ENCODE measurements around the gene PNMA8B.
A peak's percentile ranks its signal among the peaks of the same experiment; 100 is the strongest.

The PNMA8B gene

DNA sequence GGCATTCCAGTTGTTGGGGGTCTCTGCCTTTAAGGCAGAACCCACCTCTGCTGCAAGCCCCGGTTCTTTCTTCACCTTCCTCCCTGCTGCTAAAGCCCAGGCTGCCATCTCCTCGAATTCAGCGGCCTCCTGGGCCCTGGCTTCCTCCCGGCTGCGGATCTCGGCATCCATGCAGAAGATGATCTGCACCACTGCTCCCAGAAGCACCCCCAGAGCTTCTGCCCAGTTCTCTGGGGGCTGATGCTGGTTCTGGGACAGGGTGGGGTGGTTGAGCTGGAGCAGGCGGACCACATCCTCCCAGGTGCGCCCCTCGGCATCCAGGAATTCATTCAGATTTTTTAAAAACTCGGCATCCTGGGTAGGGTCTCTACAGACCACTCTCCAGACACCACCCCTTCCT lies 25.3 kb downstream of the PNMA8B start:
- H3F3A ChIP-seq (ENCODE audit: control insufficient read depth, insufficient read depth): no peaks in the 10 kb centered on the region
- H3K9me2 ChIP-seq (replicated peaks; ENCODE audit: control insufficient read depth, low read length): no peaks in the 10 kb centered on the region
- no peaks in the 10 kb centered on the region for H3K79me2 ChIP-seq (ENCODE audit: control insufficient read depth, low read length)
- H3K27ac ChIP-seq (ENCODE audit: low read depth, low read length): no peak overlapping the region
- H3K27me3 ChIP-seq (ENCODE audit: control insufficient read depth, low read length): peaks cover 21% of the 10 kb centered on the region
- no peak overlapping the region for H3K4me2 ChIP-seq (ENCODE audit: low read length)
- H3K4me3 ChIP-seq (ENCODE audit: low read length): no peak overlapping the region
- no peak for TF ChIP-seq EZH2phosphoT487 (IDR thresholded peaks at IDR 0.05; ENCODE audit: borderline replicate concordance, low read length)
- 0 out of 2 replicates have a peak, but pooled peaks cover 7% of the 10 kb centered on the region for H3K4me1 ChIP-seq (ENCODE audit: control insufficient read depth, low read length)
- H4K20me1 ChIP-seq (ENCODE audit: control insufficient read depth, insufficient read depth, low read depth, low read length): no peaks in the 10 kb centered on the region
- H3K9me3 ChIP-seq (ENCODE audit: control insufficient read depth, insufficient read depth, low read length): no peaks in the 10 kb centered on the region
- no peaks in the 10 kb centered on the region for H3K36me3 ChIP-seq (ENCODE audit: control insufficient read depth, low read length)

DNA sequence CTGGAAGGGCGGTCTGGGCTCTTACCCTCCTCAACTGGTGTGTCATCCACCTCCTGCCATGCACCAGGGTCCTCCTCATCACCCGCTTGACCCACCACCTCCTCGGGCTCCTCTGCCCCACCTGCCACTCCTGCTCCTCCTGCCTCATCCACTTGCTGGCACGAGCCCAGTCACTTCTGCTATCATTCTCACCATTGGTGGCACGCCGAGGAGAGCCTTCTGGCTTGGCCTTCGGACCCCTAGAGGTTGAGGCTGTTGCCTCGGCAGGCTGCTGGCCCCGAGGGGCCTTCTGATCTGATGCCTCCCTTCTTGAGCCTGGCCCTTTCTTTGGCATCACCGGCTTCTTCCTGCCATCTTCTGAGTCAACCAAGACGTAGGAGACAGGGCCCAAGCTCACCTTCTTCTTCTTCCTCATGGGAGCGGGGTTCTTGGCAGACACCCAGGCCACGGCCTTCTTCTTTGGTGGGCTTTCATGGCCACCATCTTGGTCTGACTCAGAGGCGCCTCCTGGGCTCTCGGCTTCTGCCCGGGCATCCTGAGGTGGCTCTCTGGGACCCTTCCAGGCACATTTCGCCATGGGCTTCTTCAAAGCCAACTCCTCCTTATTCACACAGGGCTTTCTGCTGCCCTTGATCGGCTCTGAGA lies 26.0 kb downstream of the PNMA8B start:
- H3K9me3 ChIP-seq (ENCODE audit: control insufficient read depth, insufficient read depth, low read length): no peaks in the 10 kb centered on the region
- TF ChIP-seq CTCF (IDR thresholded peaks at IDR 0.05; ENCODE audit: low read depth, low read length, poor library complexity, severe bottlenecking) (no peak), EZH2phosphoT487 (IDR thresholded peaks at IDR 0.05; ENCODE audit: borderline replicate concordance, low read length) (no peak)
- no peak overlapping the region for H3K4me2 ChIP-seq (ENCODE audit: low read length)

DNA sequence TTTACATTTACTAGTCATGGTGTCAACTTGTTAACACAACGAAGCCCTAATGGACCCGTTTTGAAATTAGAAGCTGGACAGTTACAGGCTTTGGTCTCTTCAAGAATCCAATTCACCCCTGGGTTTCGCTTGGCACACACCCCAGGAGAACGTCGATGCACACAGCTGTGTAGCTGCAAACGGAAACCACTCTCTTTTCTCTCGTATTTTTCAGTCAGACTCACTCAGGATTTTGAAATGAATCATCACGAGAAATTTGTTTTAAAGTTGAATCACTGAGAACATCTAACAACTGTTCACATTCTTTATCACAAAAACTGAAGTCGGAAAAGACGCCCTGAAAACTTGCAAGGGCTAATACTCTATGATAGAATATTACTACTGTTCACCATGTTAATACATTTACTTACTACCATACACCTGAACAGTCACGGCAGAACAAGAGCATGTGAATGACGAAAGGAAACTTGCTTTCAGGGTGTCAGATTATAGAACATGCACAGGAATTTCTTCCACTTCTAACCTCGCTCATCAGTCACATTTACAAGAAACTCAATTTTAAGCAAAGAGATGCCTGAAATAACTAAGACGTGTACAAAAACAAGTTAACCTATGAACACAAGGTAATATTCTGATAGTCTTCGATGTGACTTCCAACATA lies 29.0 kb downstream of the PNMA8B start:
- H3K9me3 ChIP-seq (ENCODE audit: control insufficient read depth, insufficient read depth, low read length): no peaks in the 10 kb centered on the region
- no peak overlapping the region for H3K4me3 ChIP-seq (ENCODE audit: low read length)
- TF ChIP-seq CTCF (IDR thresholded peaks at IDR 0.05; ENCODE audit: low read depth, low read length, poor library complexity, severe bottlenecking) (no peak), EZH2phosphoT487 (IDR thresholded peaks at IDR 0.05; ENCODE audit: borderline replicate concordance, low read length) (0 out of 2 replicates have a peak, but pooled peaks have one; percentile 52)
- H3K36me3 ChIP-seq (ENCODE audit: control insufficient read depth, low read length): no peaks in the 10 kb centered on the region
- H3K4me1 ChIP-seq (ENCODE audit: control insufficient read depth, low read length): 0 out of 2 replicates have a peak, but pooled peaks cover 4% of the 10 kb centered on the region
- H3F3A ChIP-seq (ENCODE audit: control insufficient read depth, insufficient read depth): no peaks in the 10 kb centered on the region
- no peak overlapping the region for H3K4me2 ChIP-seq (ENCODE audit: low read length)
- H3K9me2 ChIP-seq (replicated peaks; ENCODE audit: control insufficient read depth, low read length): no peaks in the 10 kb centered on the region
- peaks cover 18% of the 10 kb centered on the region for H3K27me3 ChIP-seq (ENCODE audit: control insufficient read depth, low read length)
- H3K79me2 ChIP-seq (ENCODE audit: control insufficient read depth, low read length): no peaks in the 10 kb centered on the region
- H4K20me1 ChIP-seq (ENCODE audit: control insufficient read depth, insufficient read depth, low read depth, low read length): no peaks in the 10 kb centered on the region
- no peak overlapping the region for H3K27ac ChIP-seq (ENCODE audit: low read depth, low read length)

More for the DNA sequence above, 26.0 kb downstream of the PNMA8B start:
- H3K36me3 ChIP-seq (ENCODE audit: control insufficient read depth, low read length): no peaks in the 10 kb centered on the region
- no peak overlapping the region for H3K27ac ChIP-seq (ENCODE audit: low read depth, low read length)
- no peaks in the 10 kb centered on the region for H3F3A ChIP-seq (ENCODE audit: control insufficient read depth, insufficient read depth)
- peaks cover 23% of the 10 kb centered on the region for H3K27me3 ChIP-seq (ENCODE audit: control insufficient read depth, low read length)
- no peaks in the 10 kb centered on the region for H4K20me1 ChIP-seq (ENCODE audit: control insufficient read depth, insufficient read depth, low read depth, low read length)
- H3K79me2 ChIP-seq (ENCODE audit: control insufficient read depth, low read length): no peaks in the 10 kb centered on the region
- H3K9me2 ChIP-seq (replicated peaks; ENCODE audit: control insufficient read depth, low read length): no peaks in the 10 kb centered on the region
- no peak overlapping the region for H3K4me3 ChIP-seq (ENCODE audit: low read length)
- 0 out of 2 replicates have a peak, but pooled peaks cover 7% of the 10 kb centered on the region for H3K4me1 ChIP-seq (ENCODE audit: control insufficient read depth, low read length)

GRCh38 chr19:46463516-46463915 lies 32.2 kb downstream of the PNMA8B start:
- peaks cover 19% of the 10 kb centered on the region for H3K27me3 ChIP-seq (ENCODE audit: control insufficient read depth, low read length)
- no peak overlapping the region for H3K4me3 ChIP-seq (ENCODE audit: low read length)
- no peak overlapping the region for H3K4me2 ChIP-seq (ENCODE audit: low read length)
- H3K9me3 ChIP-seq (ENCODE audit: control insufficient read depth, insufficient read depth, low read length): no peaks in the 10 kb centered on the region
- no peaks in the 10 kb centered on the region for H3K79me2 ChIP-seq (ENCODE audit: control insufficient read depth, low read length)
- no peaks in the 10 kb centered on the region for H3F3A ChIP-seq (ENCODE audit: control insufficient read depth, insufficient read depth)
- TF ChIP-seq EZH2phosphoT487 (IDR thresholded peaks at IDR 0.05; ENCODE audit: borderline replicate concordance, low read length): no peak
- H3K9me2 ChIP-seq (replicated peaks; ENCODE audit: control insufficient read depth, low read length): no peaks in the 10 kb centered on the region
- peaks cover 7% of the 10 kb centered on the region; the same call in 1 of the 2 replicates for H3K4me1 ChIP-seq (ENCODE audit: control insufficient read depth, low read length)
- H4K20me1 ChIP-seq (ENCODE audit: control insufficient read depth, insufficient read depth, low read depth, low read length): no peaks in the 10 kb centered on the region
- H3K27ac ChIP-seq (ENCODE audit: low read depth, low read length): no peak overlapping the region
- no peaks in the 10 kb centered on the region for H3K36me3 ChIP-seq (ENCODE audit: control insufficient read depth, low read length)
